HT1080 (cell line): Measurements from ENCODE around the gene KCNB1. TPM values are rescaled to one million over a fixed set of nuclear protein-coding genes. Genes with fewer than 3 reads are reported as not detected.

Experiments used
- DNase-seq: peaks from one replicate; pipeline ENCODE4 v3.0.0-alpha.2; 2015; ENCODE audit warnings: low read depth
- total RNA-seq: library from RNA; depleted of rRNA; stranded (reverse); fragments of >200 nt; shearing (Covaris generic); gene quantifications from 2 replicates; pipeline ENCODE4 v1.2.3, GENCODE V29; 2014

KCNB1 gene
- total RNA-seq, 1 experiment from 2014 or later: 0.02 TPM

GRCh38 chr20:49501917-49502316 is 19.4 kb upstream of the KCNB1 start:
- DNase-seq: peak; percentile 47

DNA sequence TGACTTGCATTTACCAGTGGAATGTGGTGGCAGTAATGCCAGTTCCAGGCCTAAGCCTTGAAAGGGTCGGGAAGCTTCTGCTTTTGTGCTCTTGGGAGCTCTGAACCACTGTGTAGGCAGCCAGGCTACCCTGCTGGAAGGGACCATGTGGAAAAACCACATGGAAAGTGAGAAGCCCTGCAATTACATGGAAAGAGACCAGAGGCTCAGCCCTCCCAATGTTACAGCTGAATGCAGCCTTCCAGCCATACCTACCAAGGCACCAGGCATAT is 14.9 kb upstream of the KCNB1 start:
- no peak for DNase-seq

DNA sequence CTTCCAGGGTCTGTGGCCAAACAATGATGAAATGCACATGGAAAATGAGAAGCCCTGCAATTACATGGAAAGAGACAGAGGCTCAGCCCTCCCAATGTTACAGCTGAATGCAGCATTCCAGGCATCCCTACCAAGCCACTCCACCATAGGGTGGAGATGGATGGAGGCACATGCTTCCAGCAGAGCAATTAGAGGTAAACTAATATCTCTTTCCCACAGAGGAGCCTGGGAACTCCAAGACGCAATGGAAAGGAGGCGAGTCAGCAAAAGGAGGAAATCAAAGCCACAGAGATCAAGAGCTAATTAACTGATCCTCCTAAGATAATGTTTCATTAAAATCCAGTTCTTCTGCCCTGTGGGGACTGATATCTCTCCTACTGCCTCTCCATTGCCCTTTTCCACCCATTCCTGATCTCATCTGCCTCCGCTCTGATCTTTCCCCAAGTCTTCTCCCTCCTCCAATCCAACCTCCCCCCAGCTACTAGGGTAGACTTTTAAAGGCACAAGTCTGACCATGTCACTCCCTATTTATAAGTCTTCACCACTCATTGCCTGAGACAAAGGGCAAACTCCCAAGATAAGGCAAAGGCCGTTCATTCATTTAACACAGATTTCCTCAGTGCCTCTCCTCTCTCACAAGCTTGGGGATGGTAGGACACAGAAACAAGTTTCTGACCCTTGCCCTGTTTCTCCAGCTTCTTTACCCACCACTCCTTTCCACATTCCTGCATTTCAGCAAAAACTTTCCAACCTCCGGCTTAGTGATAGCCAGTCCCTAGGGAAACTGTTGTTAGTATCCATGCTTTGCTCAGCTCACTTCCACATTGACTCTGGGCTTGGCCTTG is 14.3 kb upstream of the KCNB1 start:
- DNase-seq: no peak

GRCh38 chr20:49496043-49496442 is 13.6 kb upstream of the KCNB1 start:
- DNase-seq: no peak

GRCh38 chr20:49490689-49491088 is 8.2 kb upstream of the KCNB1 start:
- DNase-seq: no peak

DNA sequence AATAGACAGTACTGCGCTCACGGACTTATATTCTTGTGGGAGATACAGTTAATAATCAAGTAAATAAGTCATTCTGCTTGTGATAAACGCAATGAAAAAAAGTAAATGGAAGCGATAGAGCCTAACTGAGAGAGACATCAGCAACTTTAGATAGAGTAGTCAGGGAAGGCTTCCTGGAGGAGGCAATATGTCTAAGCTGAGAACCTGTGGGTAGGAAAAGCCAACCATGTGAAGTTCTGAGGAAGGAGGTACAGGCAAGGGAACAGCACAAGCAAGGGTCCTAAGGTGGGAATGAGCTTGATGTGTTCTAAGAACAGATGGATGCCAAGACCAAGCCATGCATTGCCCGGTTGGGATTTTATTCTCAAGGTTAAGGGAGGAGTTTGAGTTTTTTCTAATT is 7.2 kb upstream of the KCNB1 start:
- no peak for DNase-seq

DNA sequence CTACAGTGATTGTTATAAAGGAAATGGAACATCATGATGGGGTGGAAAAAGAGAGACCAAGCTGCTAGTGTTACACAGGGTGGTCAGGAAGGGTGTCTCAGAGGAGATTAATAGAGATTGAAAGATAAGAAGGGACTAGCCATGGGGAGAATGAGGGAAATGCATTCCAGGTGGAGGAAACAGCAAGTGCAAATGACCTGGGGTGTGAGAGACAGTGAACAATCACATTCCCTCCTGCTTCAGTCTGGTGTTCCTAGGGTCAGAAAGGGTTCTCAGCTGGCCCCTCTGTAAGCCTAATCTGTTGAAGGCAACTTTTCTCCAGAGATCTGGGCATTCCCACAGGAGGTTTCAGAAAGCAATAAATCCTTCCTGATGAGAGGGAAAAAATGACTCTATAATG is 3.6 kb upstream of the KCNB1 start:
- no peak for DNase-seq

DNA sequence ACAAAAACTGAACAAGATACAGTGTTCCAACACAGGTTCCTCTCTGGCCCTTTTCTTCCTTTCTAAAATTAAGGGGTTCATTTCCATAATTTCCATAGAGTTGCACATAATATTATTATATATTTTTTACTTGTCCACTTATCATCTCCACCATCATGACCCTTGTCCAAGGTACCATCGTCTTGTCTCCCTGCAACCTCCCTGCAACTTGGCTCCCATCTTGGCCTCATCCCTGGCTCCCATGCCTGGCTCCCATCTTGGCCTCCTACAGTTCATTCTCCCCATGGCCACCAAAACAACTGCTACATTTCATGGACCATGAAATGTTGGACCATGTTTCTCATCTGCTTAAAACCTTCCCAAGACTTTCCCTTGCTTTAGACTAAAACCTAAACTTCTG is 3.1 kb upstream of the KCNB1 start:
- no peak for DNase-seq

GRCh38 chr20:49484180-49485140 is 2.0 kb upstream of the KCNB1 start:
- DNase-seq: peak; percentile 61

DNA sequence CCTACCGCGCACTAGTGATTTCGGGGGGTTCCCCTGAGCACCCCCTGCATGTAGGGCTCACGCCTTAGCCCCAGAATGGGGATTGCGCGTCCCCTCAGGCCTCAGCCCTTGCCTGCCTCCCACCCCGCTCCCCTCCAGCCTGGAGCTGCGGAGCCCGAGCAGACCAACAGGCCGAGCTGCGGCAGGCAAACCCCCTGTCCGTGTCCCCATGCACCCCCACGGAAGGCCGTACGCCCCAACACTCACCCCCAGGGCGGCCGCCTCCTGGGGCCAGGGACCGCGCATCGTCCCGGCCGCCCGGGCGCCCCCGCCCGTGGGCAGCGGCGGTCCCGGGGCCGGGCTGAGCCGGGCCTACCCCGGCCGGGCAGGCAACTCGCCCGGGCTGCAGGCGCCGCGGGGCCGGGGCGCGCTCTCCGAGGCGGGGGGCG is 1.2 kb upstream of the KCNB1 start:
- no peak for DNase-seq

DNA sequence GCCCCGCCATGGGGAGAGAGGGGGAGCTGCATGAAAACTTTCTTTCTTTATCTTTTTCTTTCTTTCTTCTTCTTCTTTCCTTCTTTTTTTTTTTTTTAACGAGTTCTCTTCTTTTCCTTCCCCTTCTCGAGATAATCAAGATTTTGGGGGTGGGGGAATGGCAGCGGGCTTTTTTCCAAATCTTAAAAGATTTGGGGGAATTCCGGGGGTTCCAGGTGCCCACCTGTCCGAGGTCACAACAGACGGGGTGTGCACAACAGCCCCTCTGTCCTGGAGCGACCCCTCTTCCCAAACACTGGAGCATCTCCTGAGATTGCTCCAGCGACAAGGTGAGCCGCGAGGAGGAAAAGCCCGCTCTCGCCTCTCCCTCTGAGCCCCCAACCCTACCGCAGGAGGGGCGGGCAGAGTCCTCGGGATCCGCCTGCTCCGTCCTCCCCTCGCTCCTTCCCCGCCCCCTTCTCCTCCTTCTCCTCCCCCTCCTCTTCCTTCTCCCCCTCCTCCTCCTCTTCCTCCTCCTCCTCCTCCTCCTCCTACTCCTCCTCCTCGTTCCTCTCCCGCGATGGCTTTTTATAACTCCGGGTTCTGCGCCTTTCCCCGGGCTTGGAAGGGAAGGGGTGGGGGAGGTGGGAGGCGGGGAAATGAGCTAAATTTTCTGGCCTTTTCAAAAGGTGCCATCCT is 689 bp upstream of the KCNB1 start:
- DNase-seq: no peak

GRCh38 chr20:49482173-49482572 is 295 bp downstream of the KCNB1 start:
- no peak for DNase-seq

DNA sequence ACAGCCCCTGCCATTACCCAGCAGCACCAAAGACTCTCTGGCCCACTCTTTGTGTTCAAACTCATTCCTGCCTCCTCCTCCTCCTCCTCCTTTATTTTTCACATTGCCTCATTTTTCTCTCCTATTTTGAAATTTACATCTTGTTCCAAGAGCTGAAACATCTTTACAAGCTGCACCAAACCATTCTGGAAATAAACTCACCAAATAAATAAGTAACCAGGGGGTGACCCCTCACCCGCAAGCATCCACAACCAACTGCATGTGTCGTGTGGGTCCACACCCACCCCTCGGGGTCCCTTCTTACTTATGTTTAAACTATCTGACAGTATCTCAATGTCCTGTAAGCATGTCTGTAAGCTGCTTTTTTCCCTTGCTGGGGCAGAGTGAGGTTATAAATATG is 1.4 kb downstream of the KCNB1 start:
- DNase-seq: no peak

- no peak for DNase-seq
Observed at GRCh38 chr20:49480236-49480635, 2.2 kb downstream of the KCNB1 start.

GRCh38 chr20:49479785-49480184 is 2.7 kb downstream of the KCNB1 start:
- no peak for DNase-seq

- no peak for DNase-seq
Observed at GRCh38 chr20:49478754-49479689, 3.4 kb downstream of the KCNB1 start.

- no peak for DNase-seq
Observed at GRCh38 chr20:49478266-49478665, 4.2 kb downstream of the KCNB1 start.

GRCh38 chr20:49477200-49477599 is 5.3 kb downstream of the KCNB1 start:
- DNase-seq: no peak

- DNase-seq: no peak
Observed at GRCh38 chr20:49476016-49476355, 6.5 kb downstream of the KCNB1 start.

DNA sequence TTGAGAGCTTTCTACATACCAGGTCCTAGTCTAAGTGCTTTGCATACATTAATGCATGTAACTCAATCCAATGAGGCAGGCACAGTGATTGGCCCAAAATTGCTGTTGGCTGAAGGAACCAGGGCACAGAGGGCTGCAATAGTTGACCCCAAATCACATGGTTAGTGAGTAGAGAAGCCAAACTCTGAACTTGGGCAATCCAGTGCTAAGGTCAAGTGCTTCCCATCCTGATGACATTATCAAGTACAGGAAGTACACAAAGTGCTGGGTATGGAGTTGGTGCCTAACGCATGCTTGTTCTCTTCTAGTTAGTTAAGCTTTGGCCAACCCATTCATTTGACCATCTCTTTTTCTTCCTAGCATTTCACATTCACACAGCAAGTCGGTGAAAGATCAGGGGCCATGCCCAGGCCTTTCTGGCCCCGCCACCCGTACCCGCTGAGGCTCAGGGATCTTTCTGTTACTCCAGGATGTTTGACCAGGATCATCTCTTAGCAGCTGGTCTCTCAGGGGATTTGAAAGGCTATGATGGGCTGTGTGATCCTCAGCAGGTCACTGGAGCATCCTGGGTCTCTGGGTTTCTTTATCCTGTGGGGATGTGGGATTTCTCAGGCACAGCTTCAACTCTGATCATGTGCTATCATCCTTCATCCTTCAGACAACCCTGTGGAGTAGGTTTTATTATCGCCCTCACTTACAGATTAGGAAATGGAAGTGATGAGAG is 7.0 kb downstream of the KCNB1 start:
- DNase-seq: no peak
